ENCODE data around the gene RAP1A.

Gene RAP1A

GRCh38 chr1:111672331-111672730, 52.7 kb downstream of the RAP1A start:
- TF ChIP-seq TEAD4 (IDR thresholded peaks at IDR 0.05): no peak
- no peak for TF ChIP-seq ZBTB7A (IDR thresholded peaks at IDR 0.05; ENCODE audit: low read depth)
- no peak for TF ChIP-seq EGR1 (IDR thresholded peaks at IDR 0.05)
- no peak for TF ChIP-seq CREB1 (IDR thresholded peaks at IDR 0.05; ENCODE audit: low read depth)
- TF ChIP-seq REST (IDR thresholded peaks at IDR 0.05; ENCODE audit: low read depth): no peak
- TF ChIP-seq RAD21 (IDR thresholded peaks at IDR 0.05; ENCODE audit: low read depth): no peak
- TF ChIP-seq MAX (IDR thresholded peaks at IDR 0.05): no peak
- TF ChIP-seq EP300 (IDR thresholded peaks at IDR 0.05; ENCODE audit: borderline replicate concordance): no peak
- no peak for TF ChIP-seq NFIC (IDR thresholded peaks at IDR 0.05)
- TF ChIP-seq CEBPB (IDR thresholded peaks at IDR 0.05): no peak
- no peak for TF ChIP-seq TCF12 (IDR thresholded peaks at IDR 0.05; ENCODE audit: low read depth)
- TF ChIP-seq USF1 (IDR thresholded peaks at IDR 0.05): no peak
- no peak for TF ChIP-seq FOXM1 (IDR thresholded peaks at IDR 0.05; ENCODE audit: borderline replicate concordance, low read depth)
- no peak for TF ChIP-seq TAF1 (IDR thresholded peaks at IDR 0.05; ENCODE audit: low read depth)
- TF ChIP-seq YY1 (IDR thresholded peaks at IDR 0.05; ENCODE audit: low read depth): no peak

GRCh38 chr1:111677604-111678003, 58.0 kb downstream of the RAP1A start:
- TF ChIP-seq REST (IDR thresholded peaks at IDR 0.05; ENCODE audit: low read depth) (no peak), TAF1 (IDR thresholded peaks at IDR 0.05; ENCODE audit: low read depth) (no peak), NFIC (IDR thresholded peaks at IDR 0.05) (no peak), MAX (IDR thresholded peaks at IDR 0.05) (no peak), TCF12 (IDR thresholded peaks at IDR 0.05; ENCODE audit: low read depth) (no peak), EP300 (IDR thresholded peaks at IDR 0.05; ENCODE audit: borderline replicate concordance) (no peak), ZBTB7A (IDR thresholded peaks at IDR 0.05; ENCODE audit: low read depth) (no peak), YY1 (IDR thresholded peaks at IDR 0.05; ENCODE audit: low read depth) (no peak), EGR1 (IDR thresholded peaks at IDR 0.05) (no peak), CEBPB (IDR thresholded peaks at IDR 0.05) (no peak), TEAD4 (IDR thresholded peaks at IDR 0.05) (no peak), FOXM1 (IDR thresholded peaks at IDR 0.05; ENCODE audit: borderline replicate concordance, low read depth) (no peak)

GRCh38 chr1:111679541-111679940, 60.0 kb downstream of the RAP1A start:
- TF ChIP-seq EGR1 (IDR thresholded peaks at IDR 0.05): no peak
- no peak for TF ChIP-seq EP300 (IDR thresholded peaks at IDR 0.05; ENCODE audit: borderline replicate concordance)
- TF ChIP-seq TEAD4 (IDR thresholded peaks at IDR 0.05): no peak

- TF ChIP-seq NFIC (IDR thresholded peaks at IDR 0.05) (peak; percentile 91), FOXM1 (IDR thresholded peaks at IDR 0.05; ENCODE audit: borderline replicate concordance, low read depth) (no peak)
Observed at GRCh38 chr1:111690306-111690617, 70.7 kb downstream of the RAP1A start.

- TF ChIP-seq TAF1 (IDR thresholded peaks at IDR 0.05; ENCODE audit: low read depth) (no peak), EGR1 (IDR thresholded peaks at IDR 0.05) (no peak), CREB1 (IDR thresholded peaks at IDR 0.05; ENCODE audit: low read depth) (no peak), RAD21 (IDR thresholded peaks at IDR 0.05; ENCODE audit: low read depth) (no peak), NFIC (IDR thresholded peaks at IDR 0.05) (no peak), CEBPB (IDR thresholded peaks at IDR 0.05) (no peak), USF1 (IDR thresholded peaks at IDR 0.05) (no peak), FOXM1 (IDR thresholded peaks at IDR 0.05; ENCODE audit: borderline replicate concordance, low read depth) (no peak), TCF12 (IDR thresholded peaks at IDR 0.05; ENCODE audit: low read depth) (no peak)
Observed at GRCh38 chr1:111691886-111692285, 72.3 kb downstream of the RAP1A start.

GRCh38 chr1:111695801-111696200, 76.2 kb downstream of the RAP1A start:
- TF ChIP-seq RAD21 (IDR thresholded peaks at IDR 0.05; ENCODE audit: low read depth) (no peak), TEAD4 (IDR thresholded peaks at IDR 0.05) (no peak), TAF1 (IDR thresholded peaks at IDR 0.05; ENCODE audit: low read depth) (no peak), ZBTB7A (IDR thresholded peaks at IDR 0.05; ENCODE audit: low read depth) (no peak), CEBPB (IDR thresholded peaks at IDR 0.05) (no peak), REST (IDR thresholded peaks at IDR 0.05; ENCODE audit: low read depth) (no peak), YY1 (IDR thresholded peaks at IDR 0.05; ENCODE audit: low read depth) (no peak)
